HG02973 (cell line): Measurements from ENCODE around the gene PECR.
"Not testable (repeated sequence)": the region's sequence is repeated elsewhere in the genome, so short reads cannot be mapped to it uniquely, and the experiment has no call there.

ENCODE experiments used
- ATAC-seq: cut with Tn5 transposase; IDR thresholded peaks from one replicate; pipeline ENCODE4 v1.9.1; 2021; ENCODE audit warnings: moderate library complexity; ENCODE audit not compliant: unreplicated experiment

PECR gene

DNA sequence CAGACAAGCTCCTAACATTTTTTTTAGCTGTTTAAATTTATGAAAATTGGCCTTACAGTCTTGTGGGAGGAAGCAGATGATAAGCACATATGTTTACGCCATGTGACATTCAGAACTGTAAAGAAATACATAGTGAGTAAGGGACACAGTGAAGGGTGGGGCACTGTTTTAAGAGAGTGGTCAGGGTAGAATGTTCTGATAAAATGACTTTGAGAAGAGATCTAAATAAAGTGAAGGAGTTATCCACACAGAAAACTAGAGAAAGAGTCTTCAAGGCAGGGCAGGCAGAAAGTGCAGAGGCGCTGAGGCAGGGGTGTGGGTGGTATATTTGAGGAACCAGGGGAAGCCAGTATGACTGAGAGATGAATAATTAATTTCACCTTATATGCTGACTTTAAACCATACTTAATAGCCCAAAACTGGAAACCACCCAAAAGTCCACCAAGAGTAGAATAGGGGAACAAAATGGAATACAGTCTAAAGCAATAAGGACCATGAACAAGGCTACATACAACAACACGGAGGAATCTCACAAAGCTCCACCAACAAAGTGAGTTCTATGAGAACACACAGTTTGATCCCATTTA lies 76.8 kb downstream of the PECR start:
- ATAC-seq, result peak; percentile 36

- ATAC-seq, result no peak
These were observed 77.5 kb downstream of the PECR start for GRCh38 chr2:216003876-216004696.

- no peak for ATAC-seq
These were observed 78.9 kb downstream of the PECR start for GRCh38 chr2:216002693-216003092.

DNA sequence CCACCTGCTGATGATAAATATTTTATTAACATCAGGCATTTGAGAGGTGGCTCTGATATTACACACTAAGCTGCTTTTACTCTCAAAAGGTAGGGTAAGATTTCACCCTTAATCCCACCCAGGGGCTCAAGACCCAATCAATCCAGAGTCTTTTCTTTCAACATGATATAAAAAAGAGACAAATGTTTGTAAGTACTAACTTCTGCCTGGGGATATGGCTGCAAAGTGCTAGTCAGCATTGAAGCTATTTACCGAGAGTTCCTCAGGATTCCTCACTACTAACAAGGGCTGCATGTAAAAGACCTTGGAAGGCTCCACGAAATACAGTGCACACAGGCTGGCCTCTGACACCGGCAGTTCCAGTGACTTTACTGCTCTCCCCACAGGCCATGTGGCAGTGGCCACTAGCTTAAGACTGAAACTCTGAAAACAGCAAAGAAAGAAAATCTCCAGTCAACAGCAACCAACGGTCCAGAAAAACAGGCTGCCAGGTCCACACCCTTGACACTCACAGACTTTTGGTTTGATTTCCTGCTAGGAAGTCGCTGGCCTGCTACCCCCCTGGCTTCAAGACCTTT lies 79.4 kb downstream of the PECR start:
- no peak for ATAC-seq

GRCh38 chr2:216001216-216002100 lies 80.2 kb downstream of the PECR start:
- ATAC-seq, result no peak

DNA sequence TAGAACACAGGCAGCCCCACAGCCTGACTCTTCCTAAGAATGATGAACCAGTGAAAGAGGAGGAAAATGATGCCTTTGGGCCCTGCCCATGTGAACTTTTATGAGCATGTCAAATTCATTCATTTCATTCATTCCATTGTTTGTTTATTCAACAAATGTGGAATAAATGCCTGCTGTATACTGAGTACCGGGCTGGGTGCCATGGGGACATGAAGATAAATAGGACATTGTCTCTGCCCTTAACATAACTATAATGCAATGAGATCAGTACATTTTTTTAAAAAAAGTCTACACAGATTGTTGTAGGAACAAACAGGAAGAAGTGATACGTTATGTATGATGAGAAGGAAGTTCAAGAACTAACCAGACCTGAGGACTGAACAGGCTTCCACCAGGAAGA lies 83.0 kb downstream of the PECR start:
- no peak for ATAC-seq

- no peak for ATAC-seq
These were observed 84.4 kb downstream of the PECR start for GRCh38 chr2:215997219-215997618.

- ATAC-seq, result no peak
These were observed 86.7 kb downstream of the PECR start for GRCh38 chr2:215994911-215995310.

DNA sequence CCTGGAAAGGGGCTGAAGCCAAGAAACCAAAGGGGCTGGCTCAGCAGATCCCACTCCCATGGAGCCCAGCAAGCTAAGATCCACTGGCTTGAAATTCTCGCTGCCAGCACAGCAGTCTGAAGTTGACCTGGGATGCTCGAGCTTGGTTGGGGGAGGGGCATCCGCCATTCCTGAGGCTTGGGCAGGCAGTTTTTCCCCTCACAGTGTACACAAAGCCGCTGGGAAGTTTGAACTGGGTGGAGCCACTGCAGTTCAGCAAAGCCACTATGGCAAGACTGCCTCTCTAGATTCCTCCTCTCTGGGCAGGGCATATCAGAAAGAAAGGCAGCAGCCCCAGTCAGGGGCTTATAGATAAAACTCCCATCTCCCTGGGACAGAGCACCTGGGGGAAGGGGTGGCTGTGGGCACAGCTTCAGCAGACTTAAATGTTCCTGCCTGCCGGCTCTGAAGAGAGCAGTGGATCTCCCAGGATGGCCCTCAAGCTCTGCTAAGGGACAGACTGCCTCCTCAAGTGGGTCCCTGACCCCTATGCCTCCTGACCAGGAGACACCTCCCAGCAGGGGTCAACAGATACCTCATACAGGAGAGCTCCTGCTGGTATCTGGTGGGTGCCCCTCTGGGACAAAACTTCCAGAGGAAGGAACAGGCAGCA lies 92.9 kb downstream of the PECR start:
- not testable (repeated sequence) for ATAC-seq
